Measurements from ENCODE around the gene UBQLN3.

GRCh38 chr11:5553343-5553742, 43.6 kb upstream of the UBQLN3 start:
- TF ChIP-seq RFX5 (IDR thresholded peaks at IDR 0.05; ENCODE audit: low read depth, low read length) (no peak), MXI1 (IDR thresholded peaks at IDR 0.05; ENCODE audit: borderline replicate concordance, low read depth, low read length) (no peak), MAZ (IDR thresholded peaks at IDR 0.05; ENCODE audit: borderline replicate concordance, low read depth, low read length) (no peak), RAD21 (IDR thresholded peaks at IDR 0.05; ENCODE audit: low read length) (peak; percentile 37), RCOR1 (IDR thresholded peaks at IDR 0.05; ENCODE audit: insufficient replicate concordance, low read length) (no peak), SMC3 (IDR thresholded peaks at IDR 0.05; ENCODE audit: low read depth, low read length) (peak; percentile 19; the same call in 1 of the 2 replicates)
- TF ChIP-seq, protein P1, sequence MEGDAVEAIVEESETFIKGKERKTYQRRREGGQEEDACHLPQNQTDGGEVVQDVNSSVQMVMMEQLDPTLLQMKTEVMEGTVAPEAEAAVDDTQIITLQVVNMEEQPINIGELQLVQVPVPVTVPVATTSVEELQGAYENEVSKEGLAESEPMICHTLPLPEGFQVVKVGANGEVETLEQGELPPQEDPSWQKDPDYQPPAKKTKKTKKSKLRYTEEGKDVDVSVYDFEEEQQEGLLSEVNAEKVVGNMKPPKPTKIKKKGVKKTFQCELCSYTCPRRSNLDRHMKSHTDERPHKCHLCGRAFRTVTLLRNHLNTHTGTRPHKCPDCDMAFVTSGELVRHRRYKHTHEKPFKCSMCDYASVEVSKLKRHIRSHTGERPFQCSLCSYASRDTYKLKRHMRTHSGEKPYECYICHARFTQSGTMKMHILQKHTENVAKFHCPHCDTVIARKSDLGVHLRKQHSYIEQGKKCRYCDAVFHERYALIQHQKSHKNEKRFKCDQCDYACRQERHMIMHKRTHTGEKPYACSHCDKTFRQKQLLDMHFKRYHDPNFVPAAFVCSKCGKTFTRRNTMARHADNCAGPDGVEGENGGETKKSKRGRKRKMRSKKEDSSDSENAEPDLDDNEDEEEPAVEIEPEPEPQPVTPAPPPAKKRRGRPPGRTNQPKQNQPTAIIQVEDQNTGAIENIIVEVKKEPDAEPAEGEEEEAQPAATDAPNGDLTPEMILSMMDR (conservative IDR thresholded peaks at IDR 0.05; ENCODE audit: low read depth, low read length): peak; percentile 38; the same call in 1 of the 2 replicates
